CD14-positive monocyte (primary cell): ENCODE data around the gene UTP25. TPM values are rescaled to one million over a fixed set of nuclear protein-coding genes. Genes with fewer than 3 reads are reported as not detected.

Experiments used
- DNase-seq, 3 donors: peaks; one replicate each; pipeline ENCODE4 v3.0.0-alpha.2; 2011 to 2022
- H2AFZ ChIP-seq: 2 replicates; pipeline ENCODE4 v1.6.0; 2012; ENCODE audit warnings: mild to moderate bottlenecking, low read depth, low read length, inconsistent platforms; ENCODE audit not compliant: insufficient read depth, poor library complexity, severe bottlenecking
- H3K27ac ChIP-seq, 2 donors: 1 replicate in 1 of 2; 2 replicates in 1 of 2; pipeline ENCODE4 v1.5.1; 2012 to 2013; ENCODE audit warnings: low read length in 2 of 2, control low read depth in 1 of 2, inconsistent platforms in 1 of 2, low read depth in 1 of 2, mild to moderate bottlenecking in 1 of 2
- H3K27me3 ChIP-seq, 2 donors: one replicate each; pipeline versions ENCODE4 v1.6.0 to v1.6.1; 2011 to 2013; ENCODE audit warnings: low read length in 2 of 2; ENCODE audit not compliant: control insufficient read depth in 2 of 2, insufficient read depth in 2 of 2
- H3K36me3 ChIP-seq, 2 donors: replicated peaks in 1 of 2; 1 replicate in 1 of 2; 2 replicates in 1 of 2; pipeline versions ENCODE4 v1.5.1 to v1.6.1; 2012 to 2013; ENCODE audit warnings: low read length in 2 of 2, control low read depth in 1 of 2, inconsistent platforms in 1 of 2, mild to moderate bottlenecking in 1 of 2; ENCODE audit not compliant: insufficient read depth in 2 of 2, control insufficient read depth in 1 of 2
- H3K4me1 ChIP-seq, 2 donors: 1 replicate in 1 of 2; 2 replicates in 1 of 2; pipeline versions ENCODE4 v1.5.1 to v1.6.1; 2012 to 2013; ENCODE audit warnings: low read length in 2 of 2, control low read depth in 1 of 2, inconsistent platforms in 1 of 2, mild to moderate bottlenecking in 1 of 2, moderate library complexity in 1 of 2; ENCODE audit not compliant: insufficient read depth in 2 of 2, control insufficient read depth in 1 of 2
- H3K4me2 ChIP-seq: replicated peaks from 2 replicates; pipeline ENCODE3; 2012; ENCODE audit warnings: low read length, moderate library complexity, mild to moderate bottlenecking; ENCODE audit not compliant: poor library complexity, severe bottlenecking; ENCODE audit errors: extremely low read depth
- H3K4me3 ChIP-seq, 3 experiments: fragments of 200-600 bp in 1 of 3; sonication (generic) in 1 of 3; replicated peaks in 1 of 3; 1 replicate in 2 of 3; 2 replicates in 1 of 3; pipeline ENCODE4 v1.5.1; 2011 to 2013; ENCODE audit warnings: low read length in 3 of 3, mild to moderate bottlenecking in 3 of 3, control low read depth in 2 of 3, low read depth in 2 of 3, inconsistent platforms in 1 of 3, moderate library complexity in 1 of 3
- H3K79me2 ChIP-seq: 2 replicates; pipeline ENCODE4 v1.6.0; 2012; ENCODE audit warnings: mild to moderate bottlenecking, control low read depth, inconsistent platforms, low read length, moderate library complexity; ENCODE audit not compliant: insufficient read depth
- H3K9ac ChIP-seq: 2 replicates; pipeline ENCODE4 v1.6.0; 2017; ENCODE audit warnings: low read length, mild to moderate bottlenecking; ENCODE audit not compliant: insufficient read depth, poor library complexity, severe bottlenecking
- H3K9me3 ChIP-seq, 2 donors: replicated peaks in 1 of 2; 1 replicate in 1 of 2; 2 replicates in 1 of 2; pipeline versions ENCODE4 v1.5.1 to v1.6.1; 2012 to 2013; ENCODE audit warnings: low read length in 2 of 2, control low read depth in 1 of 2; ENCODE audit not compliant: control insufficient read depth in 1 of 2, insufficient read depth in 1 of 2
- H4K20me1 ChIP-seq: 2 replicates; pipeline ENCODE4 v1.6.0; 2012; ENCODE audit warnings: mild to moderate bottlenecking, low read length, control low read depth, moderate library complexity; ENCODE audit not compliant: insufficient read depth
- H3K27ac Mint-ChIP-seq, 7 donors: one replicate each; pipeline ENCODE4 v1.8.0; 2020; ENCODE audit warnings: mild to moderate bottlenecking in 7 of 7, mixed read lengths in 7 of 7, moderate library complexity in 6 of 7, inconsistent platforms in 2 of 7
- H3K27me3 Mint-ChIP-seq, 3 donors: one replicate each; pipeline ENCODE4 v1.8.0; 2021 to 2022; ENCODE audit warnings: low read depth in 3 of 3, mild to moderate bottlenecking in 3 of 3, mixed read lengths in 3 of 3, moderate library complexity in 3 of 3, inconsistent platforms in 1 of 3
- H3K36me3 Mint-ChIP-seq, 2 donors: one replicate each; pipeline ENCODE4 v1.8.0; 2020; ENCODE audit warnings: mixed read lengths in 2 of 2, inconsistent platforms in 1 of 2, mild to moderate bottlenecking in 1 of 2
- H3K4me1 Mint-ChIP-seq: one replicate; pipeline ENCODE4 v1.8.0; 2020; ENCODE audit warnings: mild to moderate bottlenecking, mixed read lengths
- H3K4me3 Mint-ChIP-seq, 2 donors: one replicate each; pipeline ENCODE4 v1.8.0; 2020; ENCODE audit warnings: mild to moderate bottlenecking in 2 of 2, mixed read lengths in 2 of 2, moderate library complexity in 1 of 2
- H3K9me3 Mint-ChIP-seq, 7 donors: one replicate each; pipeline ENCODE4 v1.8.0; 2020 to 2022; ENCODE audit warnings: mixed read lengths in 7 of 7, mild to moderate bottlenecking in 6 of 7, moderate library complexity in 6 of 7, inconsistent platforms in 2 of 7
- WGBS: methylation state at CpG from one replicate; pipeline ENCODE4 v1.1.5; 2013; ENCODE audit warnings: missing lambda C conversion rate; ENCODE audit not compliant: insufficient coverage; 5-methylcytosine and 5-hydroxymethylcytosine counted together
- intact Hi-C, 2 donors: fragments of 100-400 bp; cut with micrococcal nuclease; formaldehyde crosslinking; loops; one replicate each; pipeline versions ENCODE4 v1.15.0 to v1.15.1; 2023
- polyA plus RNA-seq, 3 donors: library from polyadenylated mRNA; depleted of rRNA in 1 of 3; unstranded in 2 of 3; stranded (reverse) in 1 of 3; fragments of 300-500 nt in 2 of 3; fragments of >200 nt in 1 of 3; fragmentation: Illumina TruSeq in 2 of 3; gene quantifications; 1 replicate in 2 of 3; 2 replicates in 1 of 3; pipeline ENCODE4 v1.2.3, GENCODE V29; 2012 to 2021
- TF ChIP-seq, protein P1 (sequence below): fragments of 200-600 bp; IDR thresholded peaks from one replicate; pipeline ENCODE4 v1.8.0; 2022; ENCODE audit warnings: antibody characterized with exemption, mild to moderate bottlenecking

UTP25 gene
- polyA plus RNA-seq, 3 donors: 0.98 to 1.4 (median 1.1) TPM

DNA sequence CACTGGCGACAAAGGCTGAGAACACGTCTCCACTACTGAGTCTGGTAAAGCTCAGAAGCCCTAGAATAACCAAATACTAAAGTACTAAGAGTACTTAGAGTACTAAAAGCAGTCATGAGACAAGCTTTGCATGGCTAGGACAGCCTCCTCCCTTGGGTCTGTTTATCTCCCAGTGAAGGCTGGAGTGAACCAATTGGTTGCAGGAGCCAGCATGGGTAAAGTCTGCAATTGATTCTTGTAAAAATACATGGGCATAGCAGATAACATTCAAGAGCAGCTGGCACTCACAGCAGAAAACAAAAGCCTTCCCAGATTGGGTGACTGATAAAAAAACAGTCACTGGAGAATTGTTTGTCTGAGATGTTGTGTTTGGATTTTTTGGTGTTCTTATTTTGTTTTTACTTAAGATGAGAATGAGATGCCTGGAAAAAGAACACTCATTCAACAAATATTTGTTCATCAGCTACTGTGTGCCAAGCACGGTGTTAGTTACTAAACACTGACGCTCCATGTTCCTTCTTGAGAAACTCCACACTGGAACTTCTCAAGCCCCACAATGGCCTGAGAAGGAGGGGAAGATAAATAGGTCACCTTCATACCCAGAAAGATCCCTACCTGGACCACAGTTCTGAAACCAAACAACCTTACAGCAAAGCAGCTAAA lies 25.5 kb upstream of the UTP25 start:
- no peaks in the 10 kb centered on the region for H3K27me3 ChIP-seq
- H3K4me1 ChIP-seq: peaks cover 12 to 13% of the 10 kb centered on the region in 2 donors
- WGBS: no CpG with 5 or more reads among the region's 4 CpGs
- no peak overlapping the region for H2AFZ ChIP-seq
- no peaks in the 10 kb centered on the region for H3K9me3 ChIP-seq
- Mint-ChIP-seq H3K9me3 (peaks cover 0 to 3% (median 0%) of the 10 kb centered on the region in 7 donors), H3K4me3 (no peak overlapping the region), H3K4me1 (peaks cover 20% of the 10 kb centered on the region), H3K36me3 (no peaks in the 10 kb centered on the region), H3K27me3 (peaks cover 11 to 39% (median 17%) of the 10 kb centered on the region in 3 donors), H3K27ac (no peak overlapping the region)
- TF ChIP-seq, protein P1, sequence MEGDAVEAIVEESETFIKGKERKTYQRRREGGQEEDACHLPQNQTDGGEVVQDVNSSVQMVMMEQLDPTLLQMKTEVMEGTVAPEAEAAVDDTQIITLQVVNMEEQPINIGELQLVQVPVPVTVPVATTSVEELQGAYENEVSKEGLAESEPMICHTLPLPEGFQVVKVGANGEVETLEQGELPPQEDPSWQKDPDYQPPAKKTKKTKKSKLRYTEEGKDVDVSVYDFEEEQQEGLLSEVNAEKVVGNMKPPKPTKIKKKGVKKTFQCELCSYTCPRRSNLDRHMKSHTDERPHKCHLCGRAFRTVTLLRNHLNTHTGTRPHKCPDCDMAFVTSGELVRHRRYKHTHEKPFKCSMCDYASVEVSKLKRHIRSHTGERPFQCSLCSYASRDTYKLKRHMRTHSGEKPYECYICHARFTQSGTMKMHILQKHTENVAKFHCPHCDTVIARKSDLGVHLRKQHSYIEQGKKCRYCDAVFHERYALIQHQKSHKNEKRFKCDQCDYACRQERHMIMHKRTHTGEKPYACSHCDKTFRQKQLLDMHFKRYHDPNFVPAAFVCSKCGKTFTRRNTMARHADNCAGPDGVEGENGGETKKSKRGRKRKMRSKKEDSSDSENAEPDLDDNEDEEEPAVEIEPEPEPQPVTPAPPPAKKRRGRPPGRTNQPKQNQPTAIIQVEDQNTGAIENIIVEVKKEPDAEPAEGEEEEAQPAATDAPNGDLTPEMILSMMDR: no peak
- intact Hi-C loops: no loop called here
- no peaks in the 10 kb centered on the region for H4K20me1 ChIP-seq
- no peak overlapping the region for H3K27ac ChIP-seq
- H3K4me2 ChIP-seq: no peak overlapping the region
- no peak for DNase-seq
- H3K36me3 ChIP-seq: no peaks in the 10 kb centered on the region
- no peaks in the 10 kb centered on the region for H3K79me2 ChIP-seq
- no peak overlapping the region for H3K4me3 ChIP-seq
- no peak overlapping the region for H3K9ac ChIP-seq

DNA sequence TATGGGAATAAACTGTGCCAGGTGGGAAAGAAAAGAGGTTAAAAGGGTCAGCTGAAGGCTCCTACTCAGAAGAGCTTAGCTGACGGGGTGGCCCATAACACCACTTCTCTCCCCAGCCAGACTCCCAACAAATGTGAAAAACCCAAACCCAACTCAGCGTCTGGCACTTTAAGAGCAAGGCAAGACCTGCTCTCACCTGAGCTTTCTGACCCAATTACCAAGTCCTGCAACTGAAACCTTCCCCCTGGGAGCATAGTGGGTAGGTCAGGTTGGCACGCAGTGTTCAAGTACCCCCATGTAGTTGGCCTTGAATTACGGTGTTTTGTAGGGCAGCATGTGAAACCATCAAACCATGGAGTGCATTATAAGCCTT lies 25.0 kb upstream of the UTP25 start:
- Histone ChIP-seq H3K4me3 (no peak overlapping the region), H3K9ac (no peak overlapping the region), H3K79me2 (no peaks in the 10 kb centered on the region), H3K36me3 (no peaks in the 10 kb centered on the region), H4K20me1 (no peaks in the 10 kb centered on the region), H3K27me3 (no peaks in the 10 kb centered on the region), H3K4me1 (peaks cover 12 to 13% of the 10 kb centered on the region in 2 donors), H3K27ac (no peak overlapping the region), H2AFZ (no peak overlapping the region), H3K9me3 (no peaks in the 10 kb centered on the region), H3K4me2 (no peak overlapping the region)
- no peak for DNase-seq
- peaks cover 11 to 39% (median 17%) of the 10 kb centered on the region in 3 donors for H3K27me3 Mint-ChIP-seq
- H3K4me3 Mint-ChIP-seq: no peak overlapping the region
- peaks cover 0 to 3% (median 0%) of the 10 kb centered on the region in 7 donors for H3K9me3 Mint-ChIP-seq
- WGBS: no CpG with 5 or more reads among the region's 4 CpGs
- no peak overlapping the region for H3K27ac Mint-ChIP-seq
- TF ChIP-seq, protein P1: no peak
- no peaks in the 10 kb centered on the region for H3K36me3 Mint-ChIP-seq
- intact Hi-C loops: no loop called here
- H3K4me1 Mint-ChIP-seq: peaks cover 20% of the 10 kb centered on the region
